Heart left ventricle (tissue), 16 donors: ENCODE results near the gene MUSK. TPM values are rescaled to one million over a fixed set of nuclear protein-coding genes. Genes with fewer than 3 reads are reported as not detected.

ENCODE experiments used
- ATAC-seq, 4 donors: fragments of 200-7000 bp; cut with Tn5 transposase; one replicate each; pipeline ENCODE4 v1.9.1; 2020 to 2022; ENCODE audit warnings: moderate library complexity in 4 of 4, mild to moderate bottlenecking in 3 of 4, moderate number of reproducible peaks in 1 of 4
- DNase-seq, 5 donors: peaks; one replicate each; pipeline ENCODE4 v3.0.0-alpha.2; 2020
- H3K27ac ChIP-seq, 12 donors: fragments of 200-600 bp; sonication (generic) in 4 of 12; one replicate each; pipeline versions ENCODE4 v1.5.0 to v1.8.0; 2016 to 2022; ENCODE audit warnings: mild to moderate bottlenecking in 2 of 12
- H3K27me3 ChIP-seq, 9 donors: fragments of 200-600 bp; sonication (generic) in 2 of 9; one replicate each; pipeline versions ENCODE4 v1.5.1 to v1.8.0; 2016 to 2022; ENCODE audit warnings: mild to moderate bottlenecking in 3 of 9
- H3K36me3 ChIP-seq, 9 donors: fragments of 200-600 bp; sonication (generic) in 2 of 9; one replicate each; pipeline versions ENCODE4 v1.5.0 to v1.8.0; 2018 to 2022; ENCODE audit warnings: mild to moderate bottlenecking in 2 of 9
- H3K4me1 ChIP-seq, 12 donors: fragments of 200-600 bp; sonication (generic) in 4 of 12; one replicate each; pipeline versions ENCODE4 v1.5.0 to v1.8.0; 2016 to 2022; ENCODE audit warnings: mild to moderate bottlenecking in 3 of 12
- H3K4me3 ChIP-seq, 12 donors: fragments of 200-600 bp; sonication (generic) in 4 of 12; one replicate each; pipeline versions ENCODE4 v1.5.0 to v1.8.0; 2017 to 2022; ENCODE audit warnings: mild to moderate bottlenecking in 9 of 12, moderate library complexity in 4 of 12
- H3K9me3 ChIP-seq, 12 donors: fragments of 200-600 bp; sonication (generic) in 4 of 12; one replicate each; pipeline versions ENCODE4 v1.5.0 to v1.8.0; 2016 to 2022; ENCODE audit warnings: mild to moderate bottlenecking in 1 of 12
- CTCF ChIP-seq, 12 donors: fragments of 200-600 bp; sonication (generic) in 4 of 12; IDR thresholded peaks; one replicate each; pipeline versions ENCODE4 v1.5.0 to v1.8.0; 2018 to 2022; ENCODE audit warnings: antibody characterized with exemption in 12 of 12, mild to moderate bottlenecking in 5 of 12
- POLR2A ChIP-seq, 2 donors: fragments of 450-650 bp; IDR thresholded peaks; one replicate each; pipeline ENCODE4 v1.6.1; 2017; ENCODE audit warnings: antibody characterized with exemption in 2 of 2, mild to moderate bottlenecking in 2 of 2, moderate library complexity in 2 of 2
- WGBS, 4 donors: extraction: QIAGEN DNeasy Blood & Tissue Kit in 2 of 4; methylation state at CpG; one replicate each; pipeline versions ENCODE4 v1.1.5 to v1.1.7; 2013 to 2018; 5-methylcytosine and 5-hydroxymethylcytosine counted together
- intact Hi-C, 10 donors: fragments of 100-400 bp; cut with DNase I; formaldehyde crosslinking; loops; one replicate each; pipeline versions ENCODE4 v1.11.1 to v1.14.2; 2022
- polyA plus RNA-seq, 2 donors: library from polyadenylated mRNA; stranded (reverse); fragments of 200-250 nt; gene quantifications; one replicate each; pipeline ENCODE4 v1.2.3, GENCODE V29; 2013
- total RNA-seq, 9 donors: library from RNA; depleted of rRNA in 2 of 9; stranded (reverse); fragments of >200 nt in 2 of 9; fragmentation: NEBNext Ultra II Directional in 3 of 9; extraction: Animal tissue kit (Norgen Biotek cat#: 25700) in 3 of 9; gene quantifications; one replicate each; pipeline versions ENCODE4 v1.1.0 to v1.2.4, GENCODE V29; 2016 to 2023
- donor health status: ischemic (EF 13 %, LVEDD 7.1; RV severe dilation, severe dysfunction).
- donor health status: healthy with polysubstance abuse.
- donor health status: DM: no; HTN: yes; CAD: no.
- donor health status: DM: no; HTN: no; CAD: no.
- donor health status: ischemic (EF 25% LVEDD 6.9; RV normal size, moderate dysfunction).
- donor health status: ischemic (EF 25% LVEDD 5.7; RV mildly dilated, moderate dysfunction).
- donor health status: healthy.
- donor health status: DM: yes; HTN: yes; CAD: no.
- donor health status: ischemic (EF 35%, LVEDD 5.7; RV mildly dilated, moderate dysfunction).
- donor health status: nonischemic (EF 11% LVEDD 7.7; RV severe dilation, severe dysfunction).
- donor health status: DM: yes; HTN: yes; CAD: no.
- donor health status: PGD.
- donor health status: ischemic (EF 29% LVEDD 5.4; RV normal size, mild dysfunction).
- donor health status: nonischemic (EF 23%, LVEDD 6.1; RV moderate dilation, normal function).

Gene MUSK
- total and polyA plus RNA-seq, 11 donors = 0.23 to 6.0 (median 0.77) TPM

GRCh38 chr9:110731437-110732028, 62.9 kb downstream of the MUSK start:
- no peak for TF ChIP-seq CTCF (IDR thresholded peaks at IDR 0.05)
- TF ChIP-seq POLR2A (IDR thresholded peaks at IDR 0.05) = no peak
- no peak for ATAC-seq
- Histone ChIP-seq H3K4me1 (peaks cover 0 to 6% (median 0%) of the 10 kb centered on the region in 12 donors), H3K27ac (no peak overlapping the region), H3K4me3 (no peak overlapping the region), H3K27me3 (no peaks in the 10 kb centered on the region), H3K36me3 (no peaks in the 10 kb centered on the region), H3K9me3 (peaks cover 0 to 4% (median 0%) of the 10 kb centered on the region in 12 donors)
- DNase-seq = no peak
- 77 to 84% (median 80%) methylated on average over 2 of the region's 2 CpGs for WGBS, 4 donors
- intact Hi-C loops = no loop called here

- peaks cover 0 to 6% (median 0%) of the 10 kb centered on the region in 12 donors for H3K4me1 ChIP-seq
- no peak overlapping the region for H3K4me3 ChIP-seq
- no peaks in the 10 kb centered on the region for H3K9me3 ChIP-seq
- no peak overlapping the region for H3K27ac ChIP-seq
- intact Hi-C loops = no loop called here
- no peak for DNase-seq
- ATAC-seq = no peak
- H3K27me3 ChIP-seq = no peaks in the 10 kb centered on the region
- no peaks in the 10 kb centered on the region for H3K36me3 ChIP-seq
- TF ChIP-seq CTCF (IDR thresholded peaks at IDR 0.05) = no peak
- no peak for TF ChIP-seq POLR2A (IDR thresholded peaks at IDR 0.05)
Observed at GRCh38 chr9:110738982-110739381, 70.4 kb downstream of the MUSK start.

- Histone ChIP-seq H3K4me3 (peak overlapping the region in 1 of 12 donors; percentile 17), H3K27me3 (no peaks in the 10 kb centered on the region), H3K4me1 (peaks cover 0 to 28% (median 7%) of the 10 kb centered on the region in 12 donors), H3K36me3 (no peaks in the 10 kb centered on the region), H3K9me3 (no peaks in the 10 kb centered on the region), H3K27ac (peak overlapping the region in 5 of 12 donors; percentile 5 to 78 (median 34))
- DNase-seq = no peak
- 39 to 52% (median 42%) methylated on average over 8 of the region's 8 CpGs for WGBS, 4 donors
- ATAC-seq = peak in 2 of 4 donors; percentile 50 to 55
- TF ChIP-seq POLR2A (IDR thresholded peaks at IDR 0.05) = no peak
- no peak for TF ChIP-seq CTCF (IDR thresholded peaks at IDR 0.05)
- intact Hi-C loops = no loop called here
Observed at GRCh38 chr9:110742741-110743371, 74.3 kb downstream of the MUSK start.

GRCh38 chr9:110744715-110745384, 76.3 kb downstream of the MUSK start:
- intact Hi-C loops = no loop called here
- 47 to 59% (median 55%) methylated on average over 4 of the region's 4 CpGs for WGBS, 4 donors
- Histone ChIP-seq H3K4me1 (peaks cover 0 to 28% (median 7%) of the 10 kb centered on the region in 12 donors), H3K27me3 (no peaks in the 10 kb centered on the region), H3K27ac (peak overlapping the region in 11 of 12 donors; percentile 15 to 78 (median 56)), H3K36me3 (no peaks in the 10 kb centered on the region), H3K4me3 (no peak overlapping the region), H3K9me3 (no peaks in the 10 kb centered on the region)
- peak; percentile 43 to 91 (median 80) for ATAC-seq
- DNase-seq = no peak
- TF ChIP-seq POLR2A (IDR thresholded peaks at IDR 0.05) (no peak), CTCF (IDR thresholded peaks at IDR 0.05) (no peak)
